Suprapubic skin (tissue), 4 donors: ENCODE measurements around the gene TMEM143. TPM values are rescaled to one million over a fixed set of nuclear protein-coding genes. Genes with fewer than 3 reads are reported as not detected.

Experiments
- DNase-seq, 2 donors: peaks; one replicate each; pipeline ENCODE4 v3.0.0-alpha.2; 2019; ENCODE audit warnings: low spot score in 2 of 2
- H3K27ac ChIP-seq: fragments of 200-600 bp; sonication (generic); one replicate; pipeline ENCODE4 v1.5.1; 2019
- H3K27me3 ChIP-seq: fragments of 200-600 bp; sonication (generic); one replicate; pipeline ENCODE4 v1.5.1; 2019
- H3K36me3 ChIP-seq: fragments of 200-600 bp; sonication (generic); one replicate; pipeline ENCODE4 v1.5.1; 2019
- H3K4me1 ChIP-seq: fragments of 200-600 bp; sonication (generic); one replicate; pipeline ENCODE4 v1.5.1; 2019
- H3K4me3 ChIP-seq: fragments of 200-600 bp; sonication (generic); one replicate; pipeline ENCODE4 v1.5.1; 2019; ENCODE audit warnings: mild to moderate bottlenecking
- H3K9me3 ChIP-seq: fragments of 200-600 bp; sonication (generic); one replicate; pipeline ENCODE4 v1.5.1; 2019
- CTCF ChIP-seq, 2 donors: fragments of 200-600 bp in 1 of 2; fragments of 450-650 bp in 1 of 2; sonication (generic) in 1 of 2; IDR thresholded peaks; one replicate each; pipeline ENCODE4 v1.5.1; 2016 to 2019; ENCODE audit warnings: antibody characterized with exemption in 2 of 2, mild to moderate bottlenecking in 1 of 2, moderate library complexity in 1 of 2
- EP300 ChIP-seq: sonication (generic); formaldehyde crosslinking; IDR thresholded peaks from one replicate; pipeline ENCODE4 v1.6.1; 2017; ENCODE audit warnings: antibody characterized with exemption
- POLR2A ChIP-seq, 2 donors: fragments of 450-650 bp; IDR thresholded peaks; one replicate each; pipeline ENCODE4 v1.6.1; 2017; ENCODE audit warnings: antibody characterized with exemption in 2 of 2, mild to moderate bottlenecking in 2 of 2, moderate library complexity in 2 of 2
- POLR2AphosphoS5 ChIP-seq, 3 donors: sonication (generic); formaldehyde crosslinking; IDR thresholded peaks; one replicate each; pipeline ENCODE4 v1.6.1; 2017; ENCODE audit warnings: antibody characterized with exemption in 3 of 3
- WGBS: methylation state at CpG from one replicate; pipeline ENCODE4 v1.1.5; 2018; 5-methylcytosine and 5-hydroxymethylcytosine counted together
- total RNA-seq, 4 donors: library from RNA; depleted of rRNA; stranded (reverse); fragments of >200 nt; gene quantifications; one replicate each; pipeline ENCODE4 v1.1.0, GENCODE V29; 2016

Gene TMEM143
- total RNA-seq, 4 donors from 2014 or later = 7.8 to 14.7 (median 9.3) TPM

DNA sequence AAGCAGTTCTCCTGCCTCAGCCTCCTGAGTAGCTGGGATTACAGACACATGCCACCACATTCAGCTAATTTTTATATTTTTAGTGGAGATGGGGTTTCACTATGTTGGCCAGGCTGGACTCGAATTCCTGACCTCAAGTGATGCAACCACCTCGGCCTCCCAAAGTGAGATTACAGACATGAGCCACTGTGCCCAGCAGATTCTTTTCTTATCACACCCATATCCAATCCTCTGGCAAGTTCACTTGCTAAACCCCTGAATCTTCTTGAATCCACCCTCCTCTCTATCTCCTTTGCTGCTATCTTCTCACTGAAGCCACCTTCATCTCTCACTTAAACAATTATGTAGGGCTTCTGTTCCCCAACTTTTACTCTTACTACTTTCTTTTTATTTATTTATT lies 17.5 kb downstream of the TMEM143 start:
- Histone ChIP-seq H3K27me3 (no peaks in the 10 kb centered on the region), H3K4me3 (no peak overlapping the region), H3K27ac (no peak overlapping the region), H3K4me1 (no peaks in the 10 kb centered on the region), H3K36me3 (no peaks in the 10 kb centered on the region), H3K9me3 (no peaks in the 10 kb centered on the region)
- 85% methylated on average over 2 of the region's 2 CpGs for WGBS
- TF ChIP-seq CTCF (IDR thresholded peaks at IDR 0.05) = no peak
- TF ChIP-seq EP300 = no peak
- no peak for TF ChIP-seq POLR2A (IDR thresholded peaks at IDR 0.05)
- TF ChIP-seq POLR2AphosphoS5 (IDR thresholded peaks at IDR 0.05) = no peak
- DNase-seq = no peak

DNA sequence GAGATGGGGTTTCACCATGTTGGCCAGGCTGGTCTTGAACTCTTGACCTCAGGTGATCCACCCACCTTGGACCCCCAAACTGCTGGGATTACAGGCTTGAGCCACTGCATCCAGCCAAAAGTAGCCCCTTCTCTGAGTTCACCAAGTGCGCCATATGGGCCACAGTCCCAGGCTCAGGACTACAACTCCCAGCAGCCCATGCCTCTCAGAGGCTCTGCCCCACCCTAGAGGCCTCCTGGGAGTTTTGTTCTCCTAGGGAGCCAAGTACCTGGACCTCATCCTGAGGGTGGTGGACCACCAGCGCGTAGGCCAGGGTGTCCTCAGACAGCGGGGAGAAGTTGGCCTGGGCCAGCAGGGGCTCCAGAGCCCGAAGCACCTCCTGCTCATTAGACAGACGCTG lies 18.8 kb downstream of the TMEM143 start:
- Histone ChIP-seq H3K9me3 (no peaks in the 10 kb centered on the region), H3K27me3 (no peaks in the 10 kb centered on the region), H3K36me3 (no peaks in the 10 kb centered on the region), H3K4me3 (no peak overlapping the region), H3K27ac (no peak overlapping the region), H3K4me1 (peaks cover 4% of the 10 kb centered on the region)
- TF ChIP-seq POLR2AphosphoS5 (IDR thresholded peaks at IDR 0.05) (no peak), EP300 (no peak), CTCF (IDR thresholded peaks at IDR 0.05) (no peak), POLR2A (IDR thresholded peaks at IDR 0.05) (no peak)
- whole genome bisulfite sequencing = 98% methylated on average over 5 of the region's 6 CpGs
- no peak for DNase-seq

- TF ChIP-seq POLR2A (IDR thresholded peaks at IDR 0.05) (no peak), EP300 (no peak), POLR2AphosphoS5 (IDR thresholded peaks at IDR 0.05) (no peak), CTCF (IDR thresholded peaks at IDR 0.05) (no peak)
- H3K4me3 ChIP-seq = no peak overlapping the region
- no peak overlapping the region for H3K27ac ChIP-seq
- no peaks in the 10 kb centered on the region for H3K9me3 ChIP-seq
- H3K36me3 ChIP-seq = no peaks in the 10 kb centered on the region
- WGBS = 93% methylated on average over 23 of the region's 23 CpGs
- DNase-seq = no peak
- peaks cover 4% of the 10 kb centered on the region for H3K4me1 ChIP-seq
- no peaks in the 10 kb centered on the region for H3K27me3 ChIP-seq
Measured at GRCh38 chr19:48342841-48343540, 20.7 kb downstream of the TMEM143 start.

- no peak for DNase-seq
- Histone ChIP-seq H3K4me3 (no peak overlapping the region), H3K9me3 (no peaks in the 10 kb centered on the region), H3K36me3 (no peaks in the 10 kb centered on the region), H3K4me1 (peaks cover 4% of the 10 kb centered on the region), H3K27me3 (no peaks in the 10 kb centered on the region), H3K27ac (no peak overlapping the region)
- 92% methylated on average over 6 of the region's 20 CpGs for WGBS
- TF ChIP-seq EP300 = no peak
- no peak for TF ChIP-seq POLR2AphosphoS5 (IDR thresholded peaks at IDR 0.05)
- no peak for TF ChIP-seq POLR2A (IDR thresholded peaks at IDR 0.05)
- no peak for TF ChIP-seq CTCF (IDR thresholded peaks at IDR 0.05)
Measured at GRCh38 chr19:48342414-48342738, 21.4 kb downstream of the TMEM143 start.

DNA sequence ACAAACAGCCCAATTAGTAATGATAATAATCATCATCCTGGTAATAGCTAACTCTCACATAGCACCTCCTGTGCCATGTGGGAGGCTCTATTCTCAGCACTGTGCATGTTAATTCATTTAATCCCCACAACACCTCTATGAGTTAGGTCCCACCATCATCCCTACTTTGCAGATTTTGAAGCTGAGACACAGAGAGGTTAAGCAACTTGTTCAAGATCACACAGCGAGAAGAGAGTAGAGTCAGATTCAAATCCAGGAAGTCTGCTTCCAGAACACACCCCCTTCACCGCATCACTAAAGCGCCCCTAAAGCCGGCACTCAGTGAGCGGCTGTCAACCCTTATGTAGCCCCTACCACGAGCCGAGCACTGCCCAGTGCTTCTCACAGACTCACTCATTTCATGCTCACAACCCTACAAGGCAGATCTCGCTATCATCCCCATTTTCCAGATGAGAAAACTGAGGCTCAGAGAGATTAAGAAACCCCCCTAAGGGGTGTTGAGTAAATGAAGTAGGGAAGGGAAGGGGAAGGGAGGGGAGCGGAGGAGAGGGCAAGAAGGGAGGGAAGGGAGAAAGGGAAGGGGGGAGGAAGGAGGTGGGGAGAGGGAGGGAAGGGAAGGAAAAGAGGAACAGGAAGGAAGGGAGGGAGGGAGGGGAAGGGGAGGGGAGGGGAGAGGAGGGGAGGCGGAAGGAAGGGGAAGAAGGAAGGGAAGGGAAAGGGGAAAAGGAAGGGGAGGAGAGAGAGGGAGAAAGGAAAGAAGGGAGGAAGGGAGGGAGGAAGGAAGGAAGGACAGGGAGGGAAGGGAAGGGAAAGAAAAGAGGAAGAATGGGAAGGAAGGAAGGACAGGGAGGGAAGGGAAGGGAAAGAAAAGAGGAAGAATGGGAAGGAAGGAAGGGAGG lies 22.0 kb downstream of the TMEM143 start:
- Histone ChIP-seq H3K4me3 (no peak overlapping the region), H3K9me3 (no peaks in the 10 kb centered on the region), H3K27ac (no peak overlapping the region), H3K4me1 (peaks cover 4% of the 10 kb centered on the region), H3K27me3 (no peaks in the 10 kb centered on the region), H3K36me3 (no peaks in the 10 kb centered on the region)
- TF ChIP-seq POLR2AphosphoS5 (IDR thresholded peaks at IDR 0.05) (no peak), POLR2A (IDR thresholded peaks at IDR 0.05) (no peak), CTCF (IDR thresholded peaks at IDR 0.05) (no peak), EP300 (no peak)
- 93% methylated on average over 10 of the region's 10 CpGs for WGBS
- no peak for DNase-seq
